ENCODE results near the gene PRKCB. TPM values are rescaled to one million over a fixed set of nuclear protein-coding genes. Genes with fewer than 3 reads are reported as not detected.

The PRKCB gene
- total RNA-seq, 1 experiment from 2014 or later, result 0.89 TPM

GRCh38 chr16:23829454-23829853, 6.3 kb upstream of the PRKCB start:
- DNase-seq (ENCODE audit: low read depth, low spot score) (no peak), ATAC-seq (no peak)
- H3K4me2 ChIP-seq (ENCODE audit: low read length), result no peak overlapping the region
- no TSS peak for BruUV-seq (replicated peaks)
- ChIA-PET CTCF (no interaction called here), RAD21 (ENCODE audit: low non-redundant PET in 1 of 2, low total read pairs in 2 of 2, uncharacterized antibody in 2 of 2, unreplicated experiment in 2 of 2) (no interaction called here), POLR2A (no interaction called here)
- H3K9me3 ChIP-seq (ENCODE audit: control insufficient read depth in 1 of 2, insufficient read depth in 1 of 2, low read depth in 1 of 2, low read length in 2 of 2), result peaks cover 6 to 12% of the 10 kb centered on the region in 2 experiments; a peak in 2 of 4 replicates
- no peaks in the 10 kb centered on the region for H3K4me1 ChIP-seq (ENCODE audit: control insufficient read depth in 1 of 2, insufficient read depth in 2 of 2, low read length in 2 of 2)
- H3K9me2 ChIP-seq (ENCODE audit: insufficient read depth), result no peaks in the 10 kb centered on the region
- no peak overlapping the region for H2AFZ ChIP-seq (ENCODE audit: low read depth, low read length, poor library complexity, severe bottlenecking)
- no peaks in the 10 kb centered on the region for H3K36me3 ChIP-seq (ENCODE audit: control insufficient read depth in 1 of 2, insufficient read depth in 2 of 2, low read length in 2 of 2)
- TF ChIP-seq YY1 (IDR thresholded peaks at IDR 0.05; ENCODE audit: extremely low read depth, insufficient replicate concordance, low read depth, low read length) (no peak), SIN3A (IDR thresholded peaks at IDR 0.05; ENCODE audit: low read depth) (no peak), JUND (IDR thresholded peaks at IDR 0.05) (no peak), CEBPB (IDR thresholded peaks at IDR 0.05; ENCODE audit: low read depth) (no peak), ELF1 (IDR thresholded peaks at IDR 0.05; ENCODE audit: borderline replicate concordance, low read depth) (no peak)
- no peak overlapping the region for H3K9ac ChIP-seq (ENCODE audit: low read length)
- intact Hi-C loops (cut with micrococcal nuclease), result no loop called here
- no peak overlapping the region for H3K27ac ChIP-seq (ENCODE audit: low read depth, low read length)
- H3K27me3 ChIP-seq (ENCODE audit: insufficient read depth, low read length), result 0 out of 2 replicates have a peak, but pooled peaks cover 4% of the 10 kb centered on the region
- H3K4me3 ChIP-seq (replicated peaks in 1 of 2; ENCODE audit: low read depth in 1 of 2, low read length in 2 of 2), result no peak overlapping the region
- no peaks in the 10 kb centered on the region for H3K79me2 ChIP-seq (ENCODE audit: insufficient read depth, low read length)
- no peaks in the 10 kb centered on the region for H4K20me1 ChIP-seq (ENCODE audit: insufficient read depth)

- TF ChIP-seq ZNF274 (IDR thresholded peaks at IDR 0.05; ENCODE audit: low read depth, low read length) (no peak), REST (IDR thresholded peaks at IDR 0.05; ENCODE audit: low read depth) (no peak), POLR2A (IDR thresholded peaks at IDR 0.05; ENCODE audit: borderline replicate concordance, extremely low read depth, insufficient read depth, insufficient read length) (no peak), FOSL1 (IDR thresholded peaks at IDR 0.05; ENCODE audit: low read depth) (no peak), CEBPB (IDR thresholded peaks at IDR 0.05; ENCODE audit: low read depth) (no peak), EZH2 (IDR thresholded peaks at IDR 0.05) (no peak), CTCF (IDR thresholded peaks at IDR 0.05 in 2 of 3, conservative IDR thresholded peaks at IDR 0.05 in 1 of 3; ENCODE audit: borderline replicate concordance in 1 of 3, insufficient read depth in 1 of 3, low read depth in 2 of 3, low read length in 2 of 3) (no peak), TCF7L2 (IDR thresholded peaks at IDR 0.05; ENCODE audit: borderline replicate concordance, extremely low read depth, insufficient read depth, insufficient read length) (no peak), EZH2phosphoT487 (IDR thresholded peaks at IDR 0.05; ENCODE audit: borderline replicate concordance) (no peak), CBX3 (IDR thresholded peaks at IDR 0.05; ENCODE audit: low read depth) (no peak), ZFX (IDR thresholded peaks at IDR 0.05) (no peak), JUND (IDR thresholded peaks at IDR 0.05) (no peak)
- H3K9ac ChIP-seq (ENCODE audit: low read length), result no peak overlapping the region
- H3K4me3 ChIP-seq (replicated peaks in 1 of 2; ENCODE audit: low read depth in 1 of 2, low read length in 2 of 2), result no peak overlapping the region
- no peak overlapping the region for H2AFZ ChIP-seq (ENCODE audit: low read depth, low read length, poor library complexity, severe bottlenecking)
- RAD21 ChIA-PET (ENCODE audit: low non-redundant PET in 1 of 2, low total read pairs in 2 of 2, uncharacterized antibody in 2 of 2, unreplicated experiment in 2 of 2), result no interaction called here
- H3K4me2 ChIP-seq (ENCODE audit: low read length), result no peak overlapping the region
- H3K79me2 ChIP-seq (ENCODE audit: insufficient read depth, low read length), result no peaks in the 10 kb centered on the region
- H3K27ac ChIP-seq (ENCODE audit: low read depth, low read length), result no peak overlapping the region
- H4K20me1 ChIP-seq (ENCODE audit: insufficient read depth), result no peaks in the 10 kb centered on the region
- H3K4me1 ChIP-seq (ENCODE audit: control insufficient read depth in 1 of 2, insufficient read depth in 2 of 2, low read length in 2 of 2), result no peaks in the 10 kb centered on the region
- intact Hi-C loops (cut with micrococcal nuclease), result loop anchor here (10.0 kb wide), 1 partner anchor 65 kb away; no protein-coding TSS in a partner anchor
- H3K9me3 ChIP-seq (ENCODE audit: control insufficient read depth in 1 of 2, insufficient read depth in 1 of 2, low read depth in 1 of 2, low read length in 2 of 2), result peaks cover 6 to 12% of the 10 kb centered on the region in 2 experiments; a peak in 2 of 4 replicates
- no peaks in the 10 kb centered on the region for H3K9me2 ChIP-seq (ENCODE audit: insufficient read depth)
- CTCF ChIA-PET, result no interaction called here
- no TSS peak for BruUV-seq (replicated peaks)
- H3K36me3 ChIP-seq (ENCODE audit: control insufficient read depth in 1 of 2, insufficient read depth in 2 of 2, low read length in 2 of 2), result no peaks in the 10 kb centered on the region
- POLR2A ChIA-PET, result no interaction called here
- DNase-seq (ENCODE audit: low read depth, low spot score) (no peak), ATAC-seq (no peak)
- 0 out of 2 replicates have a peak, but pooled peaks cover 4% of the 10 kb centered on the region for H3K27me3 ChIP-seq (ENCODE audit: insufficient read depth, low read length)
Measured at GRCh38 chr16:23830276-23830675, 5.5 kb upstream of the PRKCB start.

All from HCT116 (cell line).